HG02798 (cell line): Measurements from ENCODE around the gene B4GALT5.

Experiments used
- ATAC-seq: cut with Tn5 transposase; IDR thresholded peaks from one replicate; pipeline ENCODE4 v1.9.1; 2021; ENCODE audit warnings: mild to moderate bottlenecking; ENCODE audit not compliant: unreplicated experiment, poor library complexity

The B4GALT5 gene

GRCh38 chr20:49661560-49662329 lies 51.9 kb downstream of the B4GALT5 start:
- ATAC-seq = no peak

- ATAC-seq = no peak
These were observed 52.8 kb downstream of the B4GALT5 start for GRCh38 chr20:49660912-49661311.

- ATAC-seq = no peak
These were observed 54.6 kb downstream of the B4GALT5 start for GRCh38 chr20:49659056-49659455.

GRCh38 chr20:49658508-49658907 lies 55.2 kb downstream of the B4GALT5 start:
- no peak for ATAC-seq

GRCh38 chr20:49657118-49657901 lies 56.4 kb downstream of the B4GALT5 start:
- ATAC-seq = no peak

GRCh38 chr20:49656304-49656703 lies 57.4 kb downstream of the B4GALT5 start:
- ATAC-seq = no peak

GRCh38 chr20:49653925-49654434 lies 59.7 kb downstream of the B4GALT5 start:
- ATAC-seq = no peak

GRCh38 chr20:49649672-49650071 lies 64.0 kb downstream of the B4GALT5 start:
- no peak for ATAC-seq

- no peak for ATAC-seq
These were observed 66.1 kb downstream of the B4GALT5 start for GRCh38 chr20:49647550-49647949.

- ATAC-seq = no peak
These were observed 67.2 kb downstream of the B4GALT5 start for GRCh38 chr20:49646528-49646927.

- ATAC-seq = no peak
These were observed 67.6 kb downstream of the B4GALT5 start for GRCh38 chr20:49646126-49646525.

GRCh38 chr20:49644980-49645565 lies 68.6 kb downstream of the B4GALT5 start:
- ATAC-seq = no peak

GRCh38 chr20:49642816-49643215 lies 70.9 kb downstream of the B4GALT5 start:
- ATAC-seq = no peak

GRCh38 chr20:49641683-49642656 lies 71.7 kb downstream of the B4GALT5 start:
- ATAC-seq = no peak

GRCh38 chr20:49637046-49637637 lies 76.5 kb downstream of the B4GALT5 start:
- ATAC-seq = no peak

- ATAC-seq = no peak
These were observed 77.2 kb downstream of the B4GALT5 start for GRCh38 chr20:49636447-49636846.

- ATAC-seq = no peak
These were observed 77.8 kb downstream of the B4GALT5 start for GRCh38 chr20:49635866-49636265.

GRCh38 chr20:49635166-49635565 lies 78.5 kb downstream of the B4GALT5 start:
- no peak for ATAC-seq

GRCh38 chr20:49634116-49634515 lies 79.6 kb downstream of the B4GALT5 start:
- no peak for ATAC-seq

GRCh38 chr20:49633643-49634042 lies 80.0 kb downstream of the B4GALT5 start:
- no peak for ATAC-seq
